Body of pancreas (tissue), 4 donors: ENCODE results near the gene CDC14B.

Experiments used
- CTCF ChIP-seq, 7 experiments: fragments of 450-650 bp in 4 of 7; fragments of 200-600 bp in 3 of 7; sonication (generic) in 3 of 7; IDR thresholded peaks; one replicate each; pipeline ENCODE4 v1.5.1; 2016 to 2019; ENCODE audit warnings: antibody characterized with exemption in 7 of 7
- POLR2A ChIP-seq, 3 donors: fragments of 450-650 bp; IDR thresholded peaks; one replicate each; pipeline ENCODE4 v1.6.1; 2016; ENCODE audit warnings: antibody characterized with exemption in 3 of 3, mild to moderate bottlenecking in 2 of 3

- no peak for TF ChIP-seq CTCF (IDR thresholded peaks at IDR 0.05)
- no peak for TF ChIP-seq POLR2A (IDR thresholded peaks at IDR 0.05)
These were observed 138.9 kb downstream of the CDC14B start for GRCh38 chr9:96480736-96481135.
